ENCODE results near the gene COL27A1. TPM values are rescaled to one million over a fixed set of nuclear protein-coding genes. Genes with fewer than 3 reads are reported as not detected.

COL27A1 gene
- total RNA-seq, 1 donor from 2014 or later = 7.4 TPM

- Mint-ChIP-seq H3K9me3 (no peaks in the 10 kb centered on the region), H3K4me3 (no peak overlapping the region), H3K36me3 (ENCODE audit: low read depth) (no peaks in the 10 kb centered on the region), H3K27me3 (ENCODE audit: insufficient read depth) (no peaks in the 10 kb centered on the region), H3K27ac (no peak overlapping the region), H3K4me1 (ENCODE audit: low read depth) (no peaks in the 10 kb centered on the region)
- intact Hi-C loops (cut with micrococcal nuclease) = no loop called here
- DNase-seq (ENCODE audit: low spot score) = no peak
These were observed 102.9 kb downstream of the COL27A1 start for GRCh38 chr9:114258218-114258617.

GRCh38 chr9:114258866-114259797, 103.8 kb downstream of the COL27A1 start:
- Mint-ChIP-seq H3K9me3 (no peaks in the 10 kb centered on the region), H3K4me1 (ENCODE audit: low read depth) (no peaks in the 10 kb centered on the region), H3K27me3 (ENCODE audit: insufficient read depth) (no peaks in the 10 kb centered on the region), H3K4me3 (no peak overlapping the region), H3K27ac (peak overlapping the region; percentile 23), H3K36me3 (ENCODE audit: low read depth) (no peaks in the 10 kb centered on the region)
- intact Hi-C loops (cut with micrococcal nuclease) = no loop called here
- DNase-seq (ENCODE audit: low spot score) = no peak

GRCh38 chr9:114259798-114260523, 104.6 kb downstream of the COL27A1 start:
- Mint-ChIP-seq H3K27me3 (ENCODE audit: insufficient read depth) (no peaks in the 10 kb centered on the region), H3K27ac (no peak overlapping the region), H3K9me3 (no peaks in the 10 kb centered on the region), H3K4me3 (no peak overlapping the region), H3K36me3 (ENCODE audit: low read depth) (no peaks in the 10 kb centered on the region), H3K4me1 (ENCODE audit: low read depth) (no peaks in the 10 kb centered on the region)
- DNase-seq (ENCODE audit: low spot score) = no peak
- intact Hi-C loops (cut with micrococcal nuclease) = no loop called here

- DNase-seq (ENCODE audit: low spot score) = no peak
- no peaks in the 10 kb centered on the region for H3K27me3 Mint-ChIP-seq (ENCODE audit: insufficient read depth)
- intact Hi-C loops (cut with micrococcal nuclease) = no loop called here
- no peak overlapping the region for H3K4me3 Mint-ChIP-seq
- H3K36me3 Mint-ChIP-seq (ENCODE audit: low read depth) = no peaks in the 10 kb centered on the region
- H3K4me1 Mint-ChIP-seq (ENCODE audit: low read depth) = no peaks in the 10 kb centered on the region
- H3K9me3 Mint-ChIP-seq = no peaks in the 10 kb centered on the region
- no peak overlapping the region for H3K27ac Mint-ChIP-seq
These were observed 105.7 kb downstream of the COL27A1 start for GRCh38 chr9:114261026-114261425.

GRCh38 chr9:114261987-114262386, 106.7 kb downstream of the COL27A1 start:
- H3K27me3 Mint-ChIP-seq (ENCODE audit: insufficient read depth) = no peaks in the 10 kb centered on the region
- no peaks in the 10 kb centered on the region for H3K9me3 Mint-ChIP-seq
- H3K27ac Mint-ChIP-seq = no peak overlapping the region
- no peak overlapping the region for H3K4me3 Mint-ChIP-seq
- DNase-seq (ENCODE audit: low spot score) = no peak
- H3K36me3 Mint-ChIP-seq (ENCODE audit: low read depth) = no peaks in the 10 kb centered on the region
- no peaks in the 10 kb centered on the region for H3K4me1 Mint-ChIP-seq (ENCODE audit: low read depth)
- intact Hi-C loops (cut with micrococcal nuclease) = no loop called here

GRCh38 chr9:114263853-114264510, 108.6 kb downstream of the COL27A1 start:
- intact Hi-C loops (cut with micrococcal nuclease) = no loop called here
- Mint-ChIP-seq H3K36me3 (ENCODE audit: low read depth) (no peaks in the 10 kb centered on the region), H3K9me3 (no peaks in the 10 kb centered on the region), H3K4me1 (ENCODE audit: low read depth) (no peaks in the 10 kb centered on the region), H3K27me3 (ENCODE audit: insufficient read depth) (no peaks in the 10 kb centered on the region), H3K27ac (no peak overlapping the region), H3K4me3 (no peak overlapping the region)
- no peak for DNase-seq (ENCODE audit: low spot score)

- no peak overlapping the region for H3K27ac Mint-ChIP-seq
- H3K36me3 Mint-ChIP-seq (ENCODE audit: low read depth) = no peaks in the 10 kb centered on the region
- intact Hi-C loops (cut with micrococcal nuclease) = no loop called here
- no peaks in the 10 kb centered on the region for H3K4me1 Mint-ChIP-seq (ENCODE audit: low read depth)
- no peak for DNase-seq (ENCODE audit: low spot score)
- no peak overlapping the region for H3K4me3 Mint-ChIP-seq
- no peaks in the 10 kb centered on the region for H3K27me3 Mint-ChIP-seq (ENCODE audit: insufficient read depth)
- H3K9me3 Mint-ChIP-seq = no peaks in the 10 kb centered on the region
These were observed 109.6 kb downstream of the COL27A1 start for GRCh38 chr9:114264806-114265550.

- Mint-ChIP-seq H3K4me1 (ENCODE audit: low read depth) (no peaks in the 10 kb centered on the region), H3K9me3 (no peaks in the 10 kb centered on the region), H3K27ac (no peak overlapping the region), H3K27me3 (ENCODE audit: insufficient read depth) (no peaks in the 10 kb centered on the region), H3K36me3 (ENCODE audit: low read depth) (no peaks in the 10 kb centered on the region), H3K4me3 (no peak overlapping the region)
- DNase-seq (ENCODE audit: low spot score) = no peak
- intact Hi-C loops (cut with micrococcal nuclease) = no loop called here
These were observed 111.6 kb downstream of the COL27A1 start for GRCh38 chr9:114266969-114267368.

GRCh38 chr9:114269023-114269422, 113.7 kb downstream of the COL27A1 start:
- Mint-ChIP-seq H3K4me1 (ENCODE audit: low read depth) (no peaks in the 10 kb centered on the region), H3K36me3 (ENCODE audit: low read depth) (no peaks in the 10 kb centered on the region), H3K9me3 (no peaks in the 10 kb centered on the region), H3K27me3 (ENCODE audit: insufficient read depth) (no peaks in the 10 kb centered on the region), H3K4me3 (no peak overlapping the region), H3K27ac (no peak overlapping the region)
- intact Hi-C loops (cut with micrococcal nuclease) = no loop called here
- DNase-seq (ENCODE audit: low spot score) = no peak

GRCh38 chr9:114270120-114270975, 115.0 kb downstream of the COL27A1 start:
- H3K27me3 Mint-ChIP-seq (ENCODE audit: insufficient read depth) = no peaks in the 10 kb centered on the region
- no peaks in the 10 kb centered on the region for H3K9me3 Mint-ChIP-seq
- no peak for DNase-seq (ENCODE audit: low spot score)
- no peaks in the 10 kb centered on the region for H3K4me1 Mint-ChIP-seq (ENCODE audit: low read depth)
- no peaks in the 10 kb centered on the region for H3K36me3 Mint-ChIP-seq (ENCODE audit: low read depth)
- H3K4me3 Mint-ChIP-seq = no peak overlapping the region
- intact Hi-C loops (cut with micrococcal nuclease) = no loop called here
- no peak overlapping the region for H3K27ac Mint-ChIP-seq

GRCh38 chr9:114271556-114272510, 116.5 kb downstream of the COL27A1 start:
- Mint-ChIP-seq H3K9me3 (no peaks in the 10 kb centered on the region), H3K4me3 (no peak overlapping the region), H3K27me3 (ENCODE audit: insufficient read depth) (no peaks in the 10 kb centered on the region), H3K4me1 (ENCODE audit: low read depth) (no peaks in the 10 kb centered on the region), H3K36me3 (ENCODE audit: low read depth) (no peaks in the 10 kb centered on the region), H3K27ac (no peak overlapping the region)
- DNase-seq (ENCODE audit: low spot score) = no peak
- intact Hi-C loops (cut with micrococcal nuclease) = loop anchor here (1.0 kb wide), 2 partner anchors 117 to 164 kb away; partner anchors contain the start of gene COL27A1

Measured in activated T-helper 1 cell treated with anti-CD3 and anti-CD28 coated beads, Interleukin-12 subunit alpha, Interleukin-12 subunit beta, Interleukin-2, Interleukin-4 antibody, amounts not matched to agents 30 ng/mL and 10 ng/mL and 1 ng/mL, durations not matched to agents 14 hours and 24 hours and 36 hours (primary cell).